A673 (cell line): Measurements from ENCODE around the gene SEMA6A. TPM values are rescaled to one million over a fixed set of nuclear protein-coding genes. Genes with fewer than 3 reads are reported as not detected.

Experiments used
- BruUV-seq: library from RNA; stranded (reverse); fragments of 400-500 nt; replicated peaks from 2 replicates; lab custom pipeline; 2021; lab: Mats Ljungman, UMichigan
- CTCF ChIA-PET: fragments of 300-600 bp; sonication (Branson Sonifier 250); formaldehyde crosslinking; loops from one replicate; lab custom pipeline; 2022; ENCODE audit warnings: antibody characterized with exemption; lab: Charles Lee
- POLR2A ChIA-PET: fragments of 300-600 bp; sonication (Branson Sonifier 250); formaldehyde crosslinking; loops from one replicate; lab custom pipeline; 2022; ENCODE audit warnings: antibody characterized with exemption; ENCODE audit not compliant: low non-redundant PET; lab: Charles Lee
- DNase-seq: peaks from one replicate; pipeline ENCODE4 v3.0.0-alpha.2; 2015; ENCODE audit warnings: low spot score
- H3K27ac ChIP-seq: fragments of 200-600 bp; sonication (generic); 2 replicates; pipeline ENCODE4 v1.5.1; 2016; ENCODE audit warnings: mixed run types, low read depth, mild to moderate bottlenecking, mixed read lengths, antibody characterized with exemption, low read length; ENCODE audit not compliant: poor library complexity, severe bottlenecking
- H3K27me3 ChIP-seq: fragments of 200-600 bp; sonication (generic); replicated peaks from 2 replicates; pipeline ENCODE4 v1.6.1; 2017; ENCODE audit warnings: mixed run types, low read depth, mild to moderate bottlenecking, mixed read lengths, antibody characterized with exemption, low read length; ENCODE audit not compliant: insufficient read depth, poor library complexity
- H3K36me3 ChIP-seq: fragments of 200-600 bp; sonication (generic); 2 replicates; pipeline ENCODE4 v1.6.1; 2016; ENCODE audit warnings: mixed run types, mild to moderate bottlenecking, mixed read lengths, antibody characterized with exemption, low read length; ENCODE audit not compliant: insufficient read depth, poor library complexity, severe bottlenecking
- H3K4me1 ChIP-seq: fragments of 200-600 bp; sonication (generic); 2 replicates; pipeline ENCODE4 v1.6.1; 2017; ENCODE audit warnings: mixed run types, mild to moderate bottlenecking, mixed read lengths, antibody characterized with exemption, low read length; ENCODE audit not compliant: insufficient read depth, poor library complexity, severe bottlenecking
- H3K4me3 ChIP-seq: fragments of 200-600 bp; sonication (generic); 2 replicates; pipeline ENCODE4 v1.5.1; 2016; ENCODE audit warnings: low read depth, mixed run types, mild to moderate bottlenecking, mixed read lengths, low read length; ENCODE audit not compliant: poor library complexity, severe bottlenecking
- H3K9me3 ChIP-seq: fragments of 200-600 bp; sonication (generic); 2 replicates; pipeline ENCODE4 v1.6.1; 2016; ENCODE audit warnings: mixed run types, low read depth, mild to moderate bottlenecking, mixed read lengths, antibody characterized with exemption, low read length; ENCODE audit not compliant: poor library complexity, severe bottlenecking
- CTCF ChIP-seq: fragments of 300-800, 200-600 bp; sonication (generic); conservative IDR thresholded peaks from 2 replicates; pipeline ENCODE4 v1.5.1; 2017; ENCODE audit warnings: low read depth, mild to moderate bottlenecking, antibody characterized with exemption, low read length, moderate library complexity, mixed read lengths
- EZH2 ChIP-seq: fragments of 200-600 bp; sonication (generic); IDR thresholded peaks from 2 replicates; pipeline ENCODE4 v1.6.1; 2017; ENCODE audit warnings: borderline replicate concordance, low read depth, mild to moderate bottlenecking, mixed read lengths, antibody characterized with exemption, low read length; ENCODE audit not compliant: poor library complexity, severe bottlenecking
- intact Hi-C: fragments of 100-400 bp; cut with micrococcal nuclease; formaldehyde crosslinking; loops from one replicate; pipeline ENCODE4 v1.10.0; 2022; ENCODE audit not compliant: unreplicated experiment
- total RNA-seq: library from RNA; stranded (reverse); gene quantifications from 2 replicates; pipeline ENCODE4 v1.2.3, GENCODE V29; 2021

Gene SEMA6A
- total RNA-seq, 1 experiment from 2014 or later = 10.6 TPM

- no peak overlapping the region for H3K27ac ChIP-seq
- CTCF ChIA-PET = no interaction called here
- POLR2A ChIA-PET = no interaction called here
- H3K4me3 ChIP-seq = no peak overlapping the region
- intact Hi-C loops = no loop called here
- peaks cover 26% of the 10 kb centered on the region for H3K4me1 ChIP-seq
- no peaks in the 10 kb centered on the region for H3K36me3 ChIP-seq
- no peaks in the 10 kb centered on the region for H3K9me3 ChIP-seq
- BruUV-seq = no TSS peak
- no peaks in the 10 kb centered on the region for H3K27me3 ChIP-seq
- TF ChIP-seq CTCF = no peak
- TF ChIP-seq EZH2 = no peak
- DNase-seq = no peak
Observed at GRCh38 chr5:116488356-116489041, 86.1 kb downstream of the SEMA6A start.

GRCh38 chr5:116487045-116487444, 87.6 kb downstream of the SEMA6A start:
- POLR2A ChIA-PET = no interaction called here

GRCh38 chr5:116486588-116486987, 88.0 kb downstream of the SEMA6A start:
- no peak overlapping the region for H3K27ac ChIP-seq
- H3K27me3 ChIP-seq = no peaks in the 10 kb centered on the region
- ChIA-PET POLR2A (no interaction called here), CTCF (no interaction called here)
- DNase-seq = no peak
- H3K4me1 ChIP-seq = peaks cover 15% of the 10 kb centered on the region
- H3K36me3 ChIP-seq = no peaks in the 10 kb centered on the region
- intact Hi-C loops = no loop called here
- no peaks in the 10 kb centered on the region for H3K9me3 ChIP-seq
- TF ChIP-seq CTCF = no peak
- no peak for TF ChIP-seq EZH2
- no peak overlapping the region for H3K4me3 ChIP-seq
- no TSS peak for BruUV-seq

More at GRCh38 chr5:116487045-116487444, 87.6 kb downstream of the SEMA6A start:
- peaks cover 19% of the 10 kb centered on the region for H3K4me1 ChIP-seq
- no peak overlapping the region for H3K27ac ChIP-seq
- TF ChIP-seq CTCF (no peak), EZH2 (no peak)
- no peak for DNase-seq
- H3K4me3 ChIP-seq = no peak overlapping the region
- H3K9me3 ChIP-seq = no peaks in the 10 kb centered on the region
- intact Hi-C loops = no loop called here
- no TSS peak for BruUV-seq
- CTCF ChIA-PET = no interaction called here
- H3K27me3 ChIP-seq = no peaks in the 10 kb centered on the region
- H3K36me3 ChIP-seq = no peaks in the 10 kb centered on the region
